Activated CD8-positive, alpha-beta memory T cell treated with anti-CD3 and anti-CD28 coated beads for 4 hours (primary cell): Measurements from ENCODE around the gene CRISPLD2.
"Not testable (repeated sequence)": the region's sequence is repeated elsewhere in the genome, so short reads cannot be mapped to it uniquely, and the experiment has no call there.

ENCODE experiments used
- DNase-seq, 2 donors: peaks; one replicate each; pipeline ENCODE4 v3.0.0-alpha.2; 2020; ENCODE audit warnings: low read depth in 2 of 2

The CRISPLD2 gene

DNA sequence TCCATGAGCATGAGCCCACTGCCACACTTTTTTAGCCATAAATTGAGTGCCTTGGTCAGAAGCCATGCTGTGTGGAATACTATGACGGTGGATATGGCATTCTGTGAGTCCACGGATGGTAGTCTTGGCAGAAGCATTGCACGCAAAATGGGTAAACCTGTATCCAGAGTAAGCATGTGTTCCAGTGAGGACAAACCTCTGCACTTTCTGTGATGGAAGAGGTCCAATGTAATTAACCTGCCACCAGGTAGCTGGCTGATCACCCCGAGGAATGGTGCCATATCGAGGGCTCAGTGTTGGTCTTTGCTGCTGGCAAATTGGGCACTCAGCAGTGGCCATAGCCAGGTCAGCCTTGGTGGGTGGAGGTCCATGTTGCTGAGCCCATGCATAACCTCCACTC lies 37.0 kb downstream of the CRISPLD2 start:
- not testable (repeated sequence) for DNase-seq

DNA sequence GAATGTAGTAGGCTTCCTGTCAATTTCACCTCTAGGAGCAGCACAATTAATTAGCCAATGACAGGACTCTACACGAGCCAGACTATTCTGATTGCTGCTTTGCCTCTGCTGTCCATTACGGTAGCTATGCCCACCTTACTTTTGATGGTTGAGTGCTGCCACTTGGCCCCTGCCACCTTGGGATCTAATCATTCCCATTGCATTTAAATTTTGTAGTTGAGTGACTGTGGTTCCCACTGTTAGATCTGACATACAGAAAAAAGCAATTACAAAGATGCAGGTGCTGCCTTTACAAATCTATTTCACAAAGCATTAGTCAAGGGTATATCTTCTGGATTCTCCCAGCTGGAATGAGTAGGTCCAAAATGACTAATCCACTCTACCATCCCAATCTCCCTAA lies 39.9 kb downstream of the CRISPLD2 start:
- DNase-seq, result no peak

DNA sequence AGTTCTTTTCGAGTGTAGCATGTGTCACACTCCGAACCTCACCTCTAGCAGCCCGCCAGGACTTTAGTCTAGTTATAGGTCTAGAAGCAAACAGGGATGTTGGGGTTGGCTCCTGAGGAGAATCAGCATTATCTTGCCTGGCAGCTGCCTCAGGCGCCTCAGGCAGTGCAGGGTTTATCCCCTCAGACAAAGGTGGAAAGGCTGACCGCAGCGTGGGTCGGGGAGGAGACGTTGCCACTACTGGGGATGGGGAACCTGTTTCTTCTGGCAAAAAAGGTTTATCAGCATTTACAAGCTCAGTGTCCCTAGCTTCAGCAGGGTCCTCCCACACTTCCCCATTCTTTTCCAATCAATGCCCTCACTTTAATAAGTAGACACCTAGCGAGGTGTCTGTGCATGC lies 40.6 kb downstream of the CRISPLD2 start:
- DNase-seq, result no peak

DNA sequence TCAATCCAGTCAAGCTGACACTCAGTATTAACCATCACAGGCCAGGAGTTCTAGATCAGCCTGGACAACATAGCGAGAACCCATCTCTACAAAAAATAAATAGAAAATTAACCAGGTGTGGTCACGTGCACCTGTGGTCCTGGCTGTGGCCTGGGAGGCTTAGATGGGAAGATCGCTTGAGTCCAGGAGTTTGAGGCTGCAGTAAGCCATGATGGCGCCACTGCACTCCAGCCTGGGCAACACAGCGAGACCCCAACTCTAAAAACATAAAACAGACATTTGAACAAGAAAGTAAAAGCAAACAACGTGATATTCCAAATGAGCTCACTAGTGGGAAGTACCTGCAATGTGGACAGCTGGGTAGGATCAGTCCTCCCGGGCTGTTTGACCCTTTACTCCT lies 41.9 kb downstream of the CRISPLD2 start:
- DNase-seq, result no peak

DNA sequence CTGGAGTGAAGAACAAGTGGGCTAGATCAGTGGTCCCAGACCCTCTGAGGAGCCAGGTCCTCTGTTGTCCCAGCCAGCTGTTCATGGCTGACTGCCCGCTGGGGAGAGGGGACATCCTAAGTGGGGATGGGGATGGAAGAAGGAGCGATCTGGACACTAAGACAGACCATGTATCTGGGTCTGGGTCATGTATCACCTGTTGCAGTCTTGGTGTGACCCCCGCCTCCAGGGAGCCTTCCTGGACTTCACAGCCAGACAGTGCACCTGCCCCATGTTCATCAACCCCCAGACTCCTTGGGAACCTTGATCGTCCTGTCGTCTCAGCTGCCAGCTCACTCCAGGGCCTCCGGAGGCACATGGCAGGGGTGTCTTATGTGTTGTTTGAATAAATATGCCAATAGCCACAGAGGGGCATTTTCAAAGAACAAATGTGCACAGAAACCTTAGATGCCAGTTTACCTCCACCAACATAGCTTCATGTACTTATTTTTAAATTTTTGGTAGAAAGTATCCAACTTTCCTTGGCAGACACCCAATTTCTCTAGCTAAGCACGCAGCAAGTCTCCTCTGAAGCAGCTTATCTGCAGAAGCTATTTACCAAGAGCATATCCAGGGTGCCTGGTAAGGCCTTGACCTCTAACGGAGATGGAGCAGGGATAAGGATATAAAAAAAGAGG lies 43.2 kb downstream of the CRISPLD2 start:
- DNase-seq, result no peak

DNA sequence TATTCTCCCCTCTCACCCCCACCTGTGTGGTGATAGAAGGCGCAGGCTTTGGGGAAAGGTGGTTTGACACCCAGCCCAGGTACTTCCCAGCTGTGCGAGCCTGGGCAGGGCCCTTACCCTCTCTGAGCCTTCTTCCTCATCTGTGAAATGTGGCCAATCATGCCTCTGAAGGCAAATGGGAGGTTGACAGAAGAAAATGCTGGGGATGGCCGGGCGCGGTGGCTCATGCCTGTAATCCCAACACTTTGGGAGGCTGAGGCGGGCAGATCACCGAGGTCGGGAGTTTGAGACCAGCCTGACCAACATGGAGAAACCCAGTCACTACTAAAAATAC lies 43.7 kb downstream of the CRISPLD2 start:
- DNase-seq, result no peak

DNA sequence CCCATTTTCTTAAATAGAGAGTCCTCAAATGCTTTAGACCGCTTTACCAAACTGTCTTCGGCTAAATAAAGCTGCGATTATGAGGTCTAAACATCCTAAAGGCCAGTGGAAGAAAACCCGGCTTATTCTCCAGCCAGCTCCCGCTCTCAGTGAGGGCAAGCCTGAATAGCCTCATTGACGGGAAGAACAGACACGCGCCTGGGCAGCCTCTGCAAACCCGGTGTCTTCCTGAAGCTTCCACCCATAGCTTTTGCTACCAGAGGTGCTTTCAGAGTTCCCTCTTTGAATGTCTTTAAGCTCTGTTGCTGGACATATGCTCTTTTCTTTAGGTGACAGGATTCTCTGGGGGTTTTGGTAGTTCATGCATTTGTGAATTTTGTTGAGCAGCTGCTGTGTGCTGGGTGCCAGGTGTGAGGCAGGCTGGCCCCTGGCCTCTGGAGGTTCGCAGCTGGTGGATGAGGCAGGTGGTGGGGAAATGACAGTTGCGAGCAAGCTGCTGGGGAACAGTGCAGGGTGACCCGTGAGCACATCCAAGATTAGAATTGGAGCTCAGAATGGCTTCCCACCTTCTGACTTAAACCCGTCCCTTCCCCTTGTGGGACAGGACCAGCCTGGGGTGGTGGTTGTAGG lies 44.7 kb downstream of the CRISPLD2 start:
- no peak for DNase-seq

DNA sequence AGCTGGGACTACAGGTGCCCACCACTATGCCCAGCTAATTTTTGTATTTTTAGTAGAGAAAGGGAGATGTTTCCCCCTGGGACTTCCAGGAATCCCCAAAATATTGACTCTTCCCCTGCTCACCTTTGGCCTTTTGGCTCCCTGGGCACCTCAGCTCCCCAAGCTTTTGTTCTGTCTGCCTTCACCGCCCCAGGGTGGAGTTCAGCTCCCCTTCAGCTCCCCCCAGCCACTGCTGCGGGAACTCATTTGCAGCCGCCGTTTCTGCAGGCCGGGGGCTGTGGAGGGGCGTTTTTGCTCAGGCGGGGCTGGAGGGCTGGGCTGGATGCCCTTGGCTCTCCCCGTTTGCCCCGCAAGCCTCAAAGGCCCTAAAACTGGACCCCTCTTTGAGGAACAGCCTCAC lies 47.9 kb downstream of the CRISPLD2 start:
- DNase-seq, result no peak

DNA sequence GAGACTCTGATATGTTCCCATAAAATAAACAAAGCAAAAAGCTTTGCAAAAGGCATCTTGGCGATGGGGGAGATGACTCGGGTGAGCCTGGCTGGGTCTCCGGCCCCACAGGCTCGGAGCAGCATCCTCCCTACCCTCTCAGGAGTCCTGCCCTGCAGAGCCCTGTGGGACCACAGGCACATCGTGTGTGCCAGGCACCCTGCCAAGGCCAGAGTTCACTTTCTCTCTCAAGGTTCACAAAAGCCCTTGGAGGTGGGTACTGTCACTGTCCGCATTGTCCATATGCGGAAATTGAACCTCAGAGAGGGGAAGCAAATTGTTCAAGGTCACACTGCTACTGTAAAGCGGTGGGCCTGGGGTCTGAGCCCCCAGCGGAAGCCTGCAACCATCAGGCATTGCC lies 48.5 kb downstream of the CRISPLD2 start:
- DNase-seq, result no peak

DNA sequence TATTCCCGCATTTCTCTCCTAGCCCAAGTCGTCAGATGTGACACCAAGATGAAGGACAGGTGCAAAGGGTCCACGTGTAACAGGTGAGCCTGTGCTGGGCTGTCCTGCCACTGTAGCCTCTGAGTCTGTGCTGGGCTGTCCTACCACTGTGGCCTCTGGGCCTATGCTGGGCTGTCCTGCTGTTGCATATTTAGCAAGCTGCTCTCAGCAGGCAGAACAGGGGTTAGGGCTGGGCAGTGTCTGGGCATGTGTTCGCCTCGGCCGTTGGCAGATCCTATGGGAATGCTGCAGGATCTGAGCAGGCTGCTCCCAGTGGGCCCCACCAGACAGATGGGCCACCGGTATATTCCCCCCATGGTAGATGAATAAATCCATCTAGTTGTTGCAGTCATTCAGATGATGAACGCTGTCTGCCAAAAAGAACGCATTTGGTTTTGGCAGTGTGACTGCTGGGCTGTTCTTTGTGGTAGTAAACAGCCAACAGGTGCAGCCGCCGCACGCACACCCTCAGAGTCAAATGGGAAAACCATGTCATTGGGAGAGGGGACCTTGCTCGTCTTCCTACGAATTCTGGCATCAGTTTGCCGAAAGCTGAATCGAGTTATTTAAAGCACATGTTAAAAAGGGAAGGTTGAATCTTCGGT lies 49.2 kb downstream of the CRISPLD2 start:
- no peak for DNase-seq

DNA sequence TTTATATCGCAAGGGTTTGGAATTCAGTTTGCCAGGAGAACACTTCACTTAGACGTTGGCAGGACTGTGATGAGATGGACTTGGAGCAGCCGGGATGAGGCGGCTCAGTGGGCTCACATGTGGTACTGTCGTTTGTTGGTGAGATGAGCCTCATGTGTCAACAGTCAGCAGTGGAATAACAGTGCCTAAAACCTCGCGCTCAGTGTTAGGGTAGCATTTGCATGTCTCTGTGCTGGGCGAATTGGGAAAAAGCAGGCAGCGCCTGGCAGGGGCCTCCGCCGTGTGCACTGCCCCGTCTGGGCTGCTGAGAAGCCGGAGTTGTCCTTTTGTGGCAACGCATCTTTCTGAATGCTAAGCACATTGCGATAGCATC lies 49.7 kb downstream of the CRISPLD2 start:
- no peak for DNase-seq

DNA sequence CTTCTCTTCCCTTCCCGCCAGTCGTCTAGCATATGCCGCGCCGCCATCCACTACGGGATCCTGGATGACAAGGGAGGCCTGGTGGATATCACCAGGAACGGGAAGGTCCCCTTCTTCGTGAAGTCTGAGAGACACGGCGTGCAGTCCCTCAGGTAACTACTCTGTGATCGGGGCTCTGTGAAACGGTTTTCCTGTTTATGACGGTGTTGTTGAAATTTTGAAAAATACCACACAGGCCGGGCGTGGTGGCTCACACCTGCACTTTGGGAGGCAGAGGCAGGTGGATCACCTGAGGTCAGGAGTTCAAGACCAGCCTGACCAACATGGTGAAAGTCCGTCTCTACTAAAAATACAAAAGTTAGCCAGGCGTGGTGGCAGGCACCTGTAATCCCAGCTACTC lies 53.2 kb downstream of the CRISPLD2 start:
- not testable (repeated sequence) for DNase-seq

DNA sequence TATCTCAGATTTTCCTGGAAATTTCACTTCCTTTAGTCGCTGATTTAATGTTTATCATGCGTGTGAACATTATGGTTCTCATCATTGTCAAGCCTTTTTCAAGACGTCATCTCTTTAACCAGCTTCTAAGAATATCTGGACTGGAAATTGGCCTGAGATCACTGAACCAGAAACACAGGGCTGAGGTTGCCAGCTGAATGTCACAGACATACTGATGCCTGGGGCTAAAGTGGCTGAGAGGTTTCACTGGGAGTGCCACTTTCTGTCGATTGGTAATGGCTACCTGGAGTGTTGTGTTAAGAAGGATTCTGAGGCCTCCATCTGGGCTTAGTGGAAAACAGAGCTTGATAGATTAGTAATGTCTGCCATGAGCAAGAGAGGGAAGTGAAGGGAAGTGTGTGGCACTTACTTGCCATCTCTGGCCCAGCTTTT lies 54.2 kb downstream of the CRISPLD2 start:
- DNase-seq, result no peak

DNA sequence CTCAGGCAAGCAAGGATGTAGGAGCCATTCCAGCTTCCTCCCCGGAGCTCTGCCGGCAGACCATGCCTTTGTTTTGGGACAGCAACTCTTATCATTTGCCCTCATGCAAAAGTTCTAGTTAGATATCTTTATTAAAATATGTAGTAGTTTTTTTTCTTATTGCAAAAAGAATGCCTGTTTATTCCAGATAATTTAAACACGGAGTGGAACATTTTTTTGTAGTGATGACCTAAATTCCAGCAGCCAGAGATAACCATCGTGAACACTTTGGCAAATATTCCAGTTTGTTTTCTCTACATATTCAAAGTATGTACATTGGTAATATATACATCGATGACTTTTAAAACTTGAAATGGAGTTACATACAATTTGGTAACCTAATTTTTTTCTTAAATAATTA lies 54.8 kb downstream of the CRISPLD2 start:
- DNase-seq, result no peak

DNA sequence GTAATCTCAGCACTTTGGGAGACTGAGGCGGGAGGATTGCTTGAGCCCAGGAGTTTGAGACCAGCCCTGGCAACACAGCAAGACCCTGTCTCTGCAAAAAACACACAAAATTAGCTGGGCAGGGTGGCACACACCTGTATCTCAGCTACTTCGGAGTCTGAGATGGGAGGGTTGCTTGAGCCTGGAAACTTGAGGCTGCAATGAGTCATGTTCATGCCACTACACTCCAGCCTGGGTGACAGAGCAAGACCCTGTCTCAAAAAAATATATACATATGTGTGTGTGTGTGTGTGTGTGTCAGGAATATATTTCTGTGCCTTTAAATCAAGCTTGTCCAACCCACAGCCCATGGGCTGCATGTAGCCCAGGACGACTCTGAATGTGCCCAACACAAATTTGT lies 55.2 kb downstream of the CRISPLD2 start:
- no peak for DNase-seq

DNA sequence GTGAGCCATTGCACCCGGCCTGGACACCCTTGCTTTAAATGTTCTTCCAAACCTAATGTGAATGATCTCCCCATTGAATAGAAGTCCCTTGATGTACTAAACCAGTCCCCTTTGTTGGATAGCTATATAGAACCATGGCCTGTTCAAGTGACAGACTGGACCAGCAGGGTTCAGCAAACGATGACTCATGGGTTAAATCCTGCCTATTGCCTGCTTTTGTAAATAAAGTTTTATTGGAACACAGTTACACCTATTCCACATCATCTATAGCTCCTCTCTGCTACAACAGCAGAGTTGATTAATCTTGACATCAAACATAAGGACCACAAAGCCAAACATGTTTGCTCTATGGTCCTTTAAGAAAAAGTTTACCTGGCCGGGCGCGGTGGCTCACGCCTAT lies 56.1 kb downstream of the CRISPLD2 start:
- DNase-seq, result no peak

DNA sequence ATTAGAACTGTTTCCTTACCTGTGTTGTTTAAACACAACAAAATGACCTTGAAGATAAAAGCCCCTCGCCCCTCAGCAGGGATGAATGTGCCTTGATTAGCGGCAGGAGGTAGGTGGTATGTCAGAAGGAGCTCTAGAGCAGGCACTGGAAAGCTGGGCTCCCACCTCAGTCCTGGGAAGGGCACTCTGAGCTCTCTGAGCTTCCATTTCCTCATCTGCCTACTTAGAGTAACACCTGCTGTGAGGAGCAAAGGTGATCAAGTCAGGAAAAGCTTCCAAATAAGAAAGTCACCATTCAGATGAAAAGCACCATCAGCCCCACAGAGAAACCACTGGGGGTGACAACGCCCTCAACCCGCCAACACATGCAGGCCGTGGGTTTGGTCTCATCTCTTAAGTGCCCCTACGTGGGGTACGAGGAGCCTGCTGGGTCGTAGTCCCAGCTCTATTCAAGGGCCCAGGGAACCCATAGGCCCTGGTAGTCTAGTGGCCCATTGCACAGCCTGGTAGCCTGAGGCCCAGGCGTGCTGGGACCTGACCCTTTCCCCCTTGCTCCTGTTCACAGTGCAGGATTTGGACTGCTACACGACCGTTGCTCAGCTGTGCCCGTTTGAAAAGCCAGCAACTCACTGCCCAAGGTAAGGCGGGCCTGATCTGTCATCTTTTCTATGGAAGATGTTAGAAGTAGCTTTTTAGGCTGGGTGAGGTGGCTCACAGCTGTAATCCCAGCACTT lies 57.3 kb downstream of the CRISPLD2 start:
- DNase-seq, result no peak

DNA sequence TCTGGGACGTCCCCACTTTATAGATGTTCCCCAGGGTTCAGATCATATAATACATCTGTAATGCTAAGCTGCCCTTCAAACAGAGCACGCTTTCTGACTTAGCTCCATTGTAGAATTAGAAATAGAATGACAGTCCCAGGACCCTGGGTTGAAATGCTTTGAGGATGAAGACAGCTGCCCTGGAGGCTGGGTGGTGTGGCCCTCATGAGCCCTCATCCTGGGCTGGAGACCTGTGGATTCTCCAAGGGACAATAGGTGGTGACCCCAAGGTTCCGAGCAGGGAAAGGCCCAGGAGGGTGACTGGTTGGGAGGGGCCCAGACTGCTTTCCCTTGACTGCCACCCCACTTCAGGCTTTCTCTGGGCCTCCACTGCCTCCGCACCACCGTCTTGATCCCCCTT lies 59.0 kb downstream of the CRISPLD2 start:
- no peak for DNase-seq

DNA sequence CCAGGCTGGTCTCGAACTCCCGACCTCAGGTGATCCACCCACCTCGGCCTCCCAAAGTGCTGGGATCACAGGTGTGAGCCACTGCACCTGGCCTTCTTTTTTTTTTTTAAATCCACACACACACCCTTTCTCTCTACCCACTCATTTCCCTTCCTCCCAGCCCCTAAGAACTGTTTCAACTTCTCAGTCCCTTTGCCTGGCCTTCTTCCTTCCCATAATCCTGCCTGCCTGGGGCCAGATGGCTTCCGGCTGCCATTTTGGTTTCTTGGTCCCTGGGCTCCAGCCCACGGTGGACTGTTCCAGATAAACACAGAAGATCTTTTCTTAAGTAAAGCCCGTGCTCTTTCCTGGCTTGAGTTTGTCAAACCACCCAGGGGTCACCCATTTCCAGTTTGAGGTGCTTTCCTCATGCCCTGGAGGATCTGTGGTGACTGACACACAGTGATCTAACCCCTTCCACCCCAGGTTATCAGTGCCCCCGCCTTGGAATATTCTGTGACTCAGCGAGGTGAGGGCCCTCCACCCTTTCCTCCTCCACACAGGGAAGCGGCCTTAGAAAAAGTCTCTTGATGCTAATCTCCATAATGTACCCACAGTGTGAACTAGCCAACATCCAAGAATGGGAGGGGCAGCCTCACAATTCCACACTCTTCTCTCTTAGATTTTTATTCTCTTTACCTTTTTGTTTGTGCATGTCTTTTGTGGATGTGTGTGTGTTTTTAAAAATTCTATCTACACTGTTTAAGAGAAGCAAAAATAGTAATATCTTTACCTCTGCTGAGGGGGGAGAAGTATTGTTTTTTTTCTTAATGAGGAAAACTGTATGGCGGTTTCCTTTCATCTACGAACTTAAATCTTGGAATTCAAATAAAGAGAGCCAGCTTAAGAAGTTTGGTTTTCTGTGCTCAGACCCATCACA lies 60.0 kb downstream of the CRISPLD2 start:
- no peak for DNase-seq

DNA sequence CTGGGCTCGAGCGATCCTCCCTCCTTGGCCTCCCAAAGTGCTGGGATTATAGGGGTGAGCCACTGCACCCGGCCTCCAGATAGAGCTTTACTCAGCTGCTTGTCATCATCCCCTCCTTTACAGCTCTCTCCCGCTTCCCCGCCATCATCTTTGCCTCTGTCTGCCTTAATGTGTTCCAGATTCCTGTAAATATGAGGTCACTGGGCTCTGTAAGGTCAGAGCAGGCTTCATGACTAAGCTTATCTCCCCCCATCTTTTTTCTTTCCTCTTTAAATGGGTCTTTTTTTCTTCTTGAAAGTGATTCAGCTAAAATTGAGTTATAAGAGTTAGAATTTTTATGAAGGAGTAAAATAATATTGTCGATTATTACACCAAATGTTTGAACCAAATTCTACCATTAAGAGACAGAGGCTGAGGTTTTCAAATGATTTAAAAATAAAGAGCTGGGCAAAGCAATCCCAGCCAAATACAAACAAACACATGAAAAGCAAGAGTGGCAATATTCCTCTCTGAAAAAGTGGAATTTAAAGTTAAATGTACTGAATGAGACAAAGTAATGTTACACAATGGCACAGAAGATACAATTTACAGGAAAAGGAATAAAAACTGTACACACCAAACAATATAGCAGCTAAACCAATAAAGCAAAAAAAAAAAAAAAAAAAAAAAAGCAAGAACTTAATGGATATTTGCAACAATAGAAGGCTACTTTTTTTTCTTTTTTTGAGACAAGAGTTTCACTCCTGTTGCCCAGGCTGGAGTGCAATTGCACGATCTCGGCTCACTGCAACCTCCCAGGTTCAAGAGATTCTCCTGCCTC lies 62.1 kb downstream of the CRISPLD2 start:
- no peak for DNase-seq

DNA sequence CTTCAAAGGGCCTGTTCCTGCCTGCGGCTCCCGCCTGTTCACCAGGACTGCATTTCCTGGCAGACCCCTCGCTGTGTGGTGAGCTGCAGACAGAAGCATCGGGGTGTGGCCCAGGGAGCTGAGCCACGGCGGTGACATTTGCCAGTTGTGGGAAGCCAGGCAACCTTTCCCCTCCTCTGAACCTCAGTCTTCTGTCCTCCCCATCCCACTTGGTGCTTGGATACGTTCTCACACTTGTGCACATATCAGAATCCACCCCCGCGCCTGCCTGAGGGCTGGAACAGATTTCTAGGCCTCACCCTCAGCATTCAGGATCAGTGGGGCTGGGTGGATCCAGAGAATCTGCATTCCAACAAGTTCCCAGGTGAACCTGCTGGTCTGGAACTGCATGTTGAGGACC lies 63.5 kb downstream of the CRISPLD2 start:
- no peak for DNase-seq
